GM12878 (cell line): Measurements from ENCODE around the gene ART4. TPM values are rescaled to one million over a fixed set of nuclear protein-coding genes. Genes with fewer than 3 reads are reported as not detected.

ENCODE experiments used
- ATAC-seq: fragments of 200-7000 bp; cut with Tn5 transposase; 3 replicates; pipeline ENCODE4 v1.9.1; 2020; ENCODE audit warnings: mild to moderate bottlenecking, moderate library complexity
- BruUV-seq: library from RNA; stranded (reverse); fragments of 400-500 nt; replicated peaks from 2 replicates; lab custom pipeline; 2021; lab: Mats Ljungman, UMichigan
- CTCF ChIA-PET: fragments of 300-600 bp; sonication (Branson Sonifier 250); formaldehyde crosslinking; extraction: SDS; loops from one replicate; lab custom pipeline; 2021; ENCODE audit warnings: inconsistent platforms; lab: Yijun Ruan, JAX
- POLR2A ChIA-PET: fragments of 350-600 bp; formaldehyde crosslinking; extraction: SDS; loops from one replicate; lab custom pipeline; 2021; ENCODE audit warnings: inconsistent platforms; lab: Charles Lee
- RAD21 ChIA-PET: fragments of 300-600 bp; sonication (Branson Sonifier 250); formaldehyde crosslinking; loops from one replicate; lab custom pipeline; 2023; ENCODE audit warnings: antibody characterized with exemption; ENCODE audit not compliant: unreplicated experiment; lab: Charles Lee
- SMC1A ChIA-PET: fragments of 300-600 bp; sonication (Branson Sonifier 250); formaldehyde crosslinking; loops from one replicate; lab custom pipeline; 2023; ENCODE audit not compliant: unreplicated experiment, uncharacterized antibody; lab: Charles Lee
- DNase-seq: peaks from one replicate; pipeline ENCODE4 v3.0.0-alpha.2; 2011; ENCODE audit warnings: low read depth, low spot score
- FAIRE-seq: peaks from 3 replicates; lab custom pipeline; 2011; peaks lifted over from hg19 to GRCh38; lab: Jason Lieb, UNC
- H2AFZ ChIP-seq: 2 replicates; pipeline ENCODE4 v1.6.0; 2011; ENCODE audit warnings: low read depth, low read length, control low read depth; ENCODE audit not compliant: control insufficient read depth
- H3K27ac ChIP-seq: 2 replicates; pipeline ENCODE4 v1.5.1; 2011; ENCODE audit warnings: control low read depth; ENCODE audit not compliant: control insufficient read depth, insufficient read depth
- H3K27me3 ChIP-seq, 2 experiments: replicated peaks in 1 of 2; 2 replicates each; pipeline versions ENCODE4 v1.6.0 to v1.6.1; 2011; ENCODE audit warnings: low read length in 1 of 2; ENCODE audit not compliant: control insufficient read depth in 2 of 2, insufficient read depth in 2 of 2
- H3K36me3 ChIP-seq, 2 experiments: 2 replicates each; pipeline ENCODE4 v1.5.1; 2011; ENCODE audit warnings: low read length in 1 of 2; ENCODE audit not compliant: control insufficient read depth in 2 of 2, insufficient read depth in 2 of 2
- H3K4me1 ChIP-seq: 2 replicates; pipeline ENCODE4 v1.6.1; 2011; ENCODE audit warnings: mild to moderate bottlenecking, low read length, moderate library complexity, mixed read lengths; ENCODE audit not compliant: control insufficient read depth, insufficient read depth
- H3K4me2 ChIP-seq: 2 replicates; pipeline ENCODE4 v1.6.0; 2011; ENCODE audit warnings: control low read depth; ENCODE audit not compliant: control insufficient read depth, insufficient read depth
- H3K4me3 ChIP-seq: fragments of 200-600 bp; sonication (generic); 2 replicates; pipeline ENCODE4 v1.5.1; 2016
- H3K79me2 ChIP-seq: 2 replicates; pipeline ENCODE4 v1.6.0; 2011; ENCODE audit warnings: low read length; ENCODE audit not compliant: control insufficient read depth, insufficient read depth
- H3K9ac ChIP-seq: 2 replicates; pipeline ENCODE4 v1.8.0; 2011; ENCODE audit warnings: low read length, control low read depth, mixed read lengths; ENCODE audit not compliant: control insufficient read depth, insufficient read depth
- H3K9me3 ChIP-seq: replicated peaks from 3 replicates; pipeline ENCODE4 v1.5.1; 2011; ENCODE audit warnings: mild to moderate bottlenecking, low read length; ENCODE audit not compliant: control insufficient read depth, insufficient read depth
- H4K20me1 ChIP-seq: 2 replicates; pipeline ENCODE4 v1.6.0; 2011; ENCODE audit not compliant: control insufficient read depth, insufficient read depth
- CTCF ChIP-seq, 3 experiments: IDR thresholded peaks in 2 of 3; conservative IDR thresholded peaks in 1 of 3; 2 replicates each; pipeline ENCODE4 v1.5.1; 2011; ENCODE audit warnings: low read depth in 3 of 3, low read length in 3 of 3, mild to moderate bottlenecking in 3 of 3, control low read depth in 2 of 3, moderate library complexity in 2 of 3, inconsistent platforms in 1 of 3, mixed read lengths in 1 of 3; ENCODE audit not compliant: control insufficient read depth in 2 of 3, insufficient read depth in 1 of 3; ENCODE audit errors: extremely low read depth in 1 of 3
- EGR1 ChIP-seq, 2 experiments: IDR thresholded peaks; 1 replicate in 1 of 2; 2 replicates in 1 of 2; pipeline ENCODE4 v1.6.1; 2011 to 2012; ENCODE audit warnings: low read depth in 2 of 2, low read length in 2 of 2, borderline replicate concordance in 1 of 2, mild to moderate bottlenecking in 1 of 2, moderate library complexity in 1 of 2
- FOXM1 ChIP-seq: IDR thresholded peaks from 2 replicates; pipeline ENCODE4 v1.6.1; 2012; ENCODE audit warnings: low read depth, mild to moderate bottlenecking, inconsistent platforms, low read length, moderate library complexity
- IKZF2 ChIP-seq, 2 experiments: fragments of 450-650 bp; IDR thresholded peaks; 2 replicates each; pipeline ENCODE4 v1.6.1; 2017; ENCODE audit warnings: mild to moderate bottlenecking in 2 of 2, moderate library complexity in 2 of 2
- NBN ChIP-seq: fragments of 450-650 bp; IDR thresholded peaks from 2 replicates; pipeline ENCODE4 v1.6.1; 2016
- PKNOX1 ChIP-seq: fragments of 450-650 bp; IDR thresholded peaks from 2 replicates; pipeline ENCODE4 v1.6.1; 2016; ENCODE audit warnings: mild to moderate bottlenecking
- RAD21 ChIP-seq: IDR thresholded peaks from 2 replicates; pipeline ENCODE4 v1.6.1; 2011; ENCODE audit warnings: mild to moderate bottlenecking, low read depth, low read length, moderate library complexity; ENCODE audit not compliant: insufficient read depth
- RUNX3 ChIP-seq: IDR thresholded peaks from 2 replicates; pipeline ENCODE4 v1.6.1; 2012; ENCODE audit warnings: low read length, inconsistent platforms
- SKIL ChIP-seq: fragments of 450-650 bp; IDR thresholded peaks from 2 replicates; pipeline ENCODE4 v1.6.1; 2017; ENCODE audit warnings: mild to moderate bottlenecking, low read depth, inconsistent platforms; ENCODE audit not compliant: poor library complexity, severe bottlenecking
- SMAD1 ChIP-seq: fragments of 450-650 bp; IDR thresholded peaks from 2 replicates; pipeline ENCODE4 v1.6.1; 2018; ENCODE audit warnings: mild to moderate bottlenecking, low read depth; ENCODE audit not compliant: partially characterized antibody
- SREBF2 ChIP-seq: IDR thresholded peaks from 2 replicates; pipeline ENCODE4 v1.6.1; 2012; ENCODE audit warnings: mild to moderate bottlenecking, low read length
- YBX1 ChIP-seq: fragments of 450-650 bp; IDR thresholded peaks from 2 replicates; pipeline ENCODE4 v1.6.1; 2016; ENCODE audit warnings: antibody characterized with exemption
- YY1 ChIP-seq: IDR thresholded peaks from 2 replicates; pipeline ENCODE4 v1.6.1; 2011; ENCODE audit warnings: low read depth, mild to moderate bottlenecking, low read length
- ZNF384 ChIP-seq: IDR thresholded peaks from 2 replicates; pipeline ENCODE4 v1.6.1; 2012; ENCODE audit warnings: low read depth, mild to moderate bottlenecking, low read length, improper control_type of control experiment, borderline replicate concordance
- WGBS: methylation state at CpG from one replicate; pipeline ENCODE4 v1.1.6; 2016; ENCODE audit warnings: low lambda C conversion rate; ENCODE audit not compliant: insufficient replicate concordance, insufficient coverage; ENCODE audit errors: missing lambda C conversion rate; 5-methylcytosine and 5-hydroxymethylcytosine counted together
- in situ Hi-C: fragments of 300-500 bp; cut with MboI; formaldehyde crosslinking; loops from 9 replicates; pipeline ENCODE4 v1.14.3; 2018; ENCODE audit warnings: mixed read lengths
- intact Hi-C: fragments of 100-400 bp; cut with micrococcal nuclease; formaldehyde crosslinking; loops from one replicate; pipeline ENCODE4 v1.14.2; 2022; ENCODE audit not compliant: unreplicated experiment
- polyA plus RNA-seq, 11 experiments: library from polyadenylated mRNA; depleted of rRNA in 4 of 11; unstranded in 6 of 11; stranded (reverse) in 5 of 11; fragments of >200 nt; fragmentation: Nextera tagmentation in 4 of 11; fragmentation: Illumina TruSeq in 1 of 11; extraction: Ambion mirVana in 4 of 11; extraction: Trizol in 1 of 11; gene quantifications; 1 replicate in 1 of 11; 2 replicates in 10 of 11; pipeline versions ENCODE4 v1.2.1 to v1.2.3, GENCODE V29; 2011 to 2016; ENCODE audit warnings: inconsistent platforms in 2 of 11, missing spikeins in 2 of 11, low read depth in 1 of 11
- total RNA-seq, 4 experiments: library from RNA; depleted of rRNA in 3 of 4; stranded (reverse); fragments of >200 nt in 3 of 4; fragmentation: Illumina TruSeq in 1 of 4; extraction: Trizol in 1 of 4; gene quantifications; 2 replicates each; pipeline versions ENCODE4 v1.2.1 to v1.2.3, GENCODE V29; 2013 to 2021
- TF ChIP-seq, protein P1 (sequence below): fragments of 450-650 bp; IDR thresholded peaks from 2 replicates; pipeline ENCODE4 v1.6.1; 2016; ENCODE audit warnings: mild to moderate bottlenecking
- TF ChIP-seq, protein P2 (sequence below): IDR thresholded peaks from 2 replicates; pipeline ENCODE4 v1.6.1; 2011; ENCODE audit warnings: low read depth, mild to moderate bottlenecking, low read length, moderate library complexity, borderline replicate concordance; ENCODE audit errors: extremely low read depth

Gene ART4
- total and polyA plus RNA-seq, 10 of the 15 experiments (the other 5 are each of a cell fraction or from before 2014, with no cell fraction given), result 0.02 TPM; not detected in 9

DNA sequence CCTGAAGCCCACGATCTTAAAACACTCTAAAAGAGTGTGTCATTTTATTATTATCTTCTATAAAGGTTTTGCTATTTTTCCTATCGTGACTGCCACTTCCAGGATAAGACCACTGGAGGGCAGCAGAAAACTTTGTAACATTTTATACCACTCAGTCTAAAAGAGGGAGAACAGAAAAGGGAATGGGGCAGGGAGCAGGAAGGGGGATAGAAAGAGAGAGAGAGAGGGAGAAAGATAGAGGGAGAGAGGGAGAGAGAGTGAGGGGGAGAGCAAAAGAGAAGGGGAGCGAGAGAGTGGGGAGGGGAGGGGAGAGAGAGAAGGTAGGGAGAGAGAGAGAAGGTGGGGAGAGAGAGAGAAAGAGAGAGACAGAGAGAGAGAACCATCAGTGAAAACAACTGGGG lies 2.0 kb upstream of the ART4 start:
- Histone ChIP-seq H3K9me3 (no peaks in the 10 kb centered on the region), H3K4me1 (no peaks in the 10 kb centered on the region), H3K4me2 (no peak overlapping the region), H3K27me3 (no peaks in the 10 kb centered on the region; a peak in 1 of 4 replicates), H3K27ac (no peak overlapping the region), H4K20me1 (no peaks in the 10 kb centered on the region), H3K79me2 (no peaks in the 10 kb centered on the region), H2AFZ (peak overlapping the region; percentile 33; the same call in 1 of the 2 replicates), H3K4me3 (no peak overlapping the region), H3K36me3 (no peaks in the 10 kb centered on the region), H3K9ac (no peak overlapping the region)
- BruUV-seq, result no TSS peak
- WGBS, result 0% methylated on average over 3 of the region's 3 CpGs
- intact Hi-C loops, result loop anchor here (1.0 to 5.0 kb wide), 5 partner anchors 37 to 422 kb away; partner anchors contain the start of gene ERP27
- ChIA-PET POLR2A (no interaction called here), RAD21 (interaction anchor here (0.7 to 4.8 kb wide), 7 partner anchors 24 to 376 kb away, joined by 3 to 70 read pairs (median 3); partner anchors contain the start of genes ERP27 and RERG), SMC1A (interaction anchor here (0.6 to 15.6 kb wide), 14 partner anchors 10 to 151 kb away, joined by 3 to 242 read pairs (median 4); partner anchors contain the start of gene ERP27), CTCF (interaction anchor here (0.7 to 9.9 kb wide), 12 partner anchors 8 to 376 kb away, joined by 3 to 104 read pairs (median 6); partner anchors contain the start of gene RERG)
- no peak for FAIRE-seq
- DNase-seq, result no peak
- in situ Hi-C loops, result loop anchor here (5.0 kb wide), 1 partner anchor 152 kb away; no protein-coding TSS in a partner anchor
- ATAC-seq, result peak; percentile 82
- TF ChIP-seq, protein P1, sequence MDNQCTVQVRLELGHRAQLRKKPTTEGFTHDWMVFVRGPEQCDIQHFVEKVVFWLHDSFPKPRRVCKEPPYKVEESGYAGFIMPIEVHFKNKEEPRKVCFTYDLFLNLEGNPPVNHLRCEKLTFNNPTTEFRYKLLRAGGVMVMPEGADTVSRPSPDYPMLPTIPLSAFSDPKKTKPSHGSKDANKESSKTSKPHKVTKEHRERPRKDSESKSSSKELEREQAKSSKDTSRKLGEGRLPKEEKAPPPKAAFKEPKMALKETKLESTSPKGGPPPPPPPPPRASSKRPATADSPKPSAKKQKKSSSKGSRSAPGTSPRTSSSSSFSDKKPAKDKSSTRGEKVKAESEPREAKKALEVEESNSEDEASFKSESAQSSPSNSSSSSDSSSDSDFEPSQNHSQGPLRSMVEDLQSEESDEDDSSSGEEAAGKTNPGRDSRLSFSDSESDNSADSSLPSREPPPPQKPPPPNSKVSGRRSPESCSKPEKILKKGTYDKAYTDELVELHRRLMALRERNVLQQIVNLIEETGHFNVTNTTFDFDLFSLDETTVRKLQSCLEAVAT, result peak; percentile 63; the same call in 1 of the 2 replicates
- TF ChIP-seq SREBF2 (no peak), SKIL (peak; percentile 14), YY1 (peak; percentile 45; the same call in 1 of the 2 replicates), IKZF2 (IDR thresholded peaks at IDR 0.05) (0 out of 4 replicates have a peak, but pooled peaks of 1 of the 2 experiments have one; percentile 35), YBX1 (0 out of 2 replicates have a peak, but pooled peaks have one; percentile 80), NBN (peak; percentile 66), RUNX3 (no peak), FOXM1 (peak; percentile 58; the same call in 1 of the 2 replicates), ZNF384 (peak; percentile 48; the same call in 1 of the 2 replicates), CTCF (IDR thresholded peaks at IDR 0.05 in 2 of 3, conservative IDR thresholded peaks at IDR 0.05 in 1 of 3; ENCODE audit: control insufficient read depth in 2 of 3, extremely low read depth in 1 of 3, insufficient read depth in 1 of 3, low read depth in 3 of 3, low read length in 3 of 3) (peak; percentile 61 to 78 (median 62); a peak in 5 of 6 replicates), SMAD1 (peak; percentile 40), RAD21 (peak; percentile 99), PKNOX1 (no peak), EGR1 (IDR thresholded peaks at IDR 0.05; ENCODE audit: borderline replicate concordance in 1 of 2, low read depth in 2 of 2, low read length in 2 of 2) (no peak)
- TF ChIP-seq, protein P2, sequence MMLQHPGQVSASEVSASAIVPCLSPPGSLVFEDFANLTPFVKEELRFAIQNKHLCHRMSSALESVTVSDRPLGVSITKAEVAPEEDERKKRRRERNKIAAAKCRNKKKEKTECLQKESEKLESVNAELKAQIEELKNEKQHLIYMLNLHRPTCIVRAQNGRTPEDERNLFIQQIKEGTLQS, result 0 out of 2 replicates have a peak, but pooled peaks have one; percentile 4
